PC-3 (cell line): Measurements from ENCODE around the gene ARHGAP8. TPM values are rescaled to one million over a fixed set of nuclear protein-coding genes. Genes with fewer than 3 reads are reported as not detected.

Source experiments
- ATAC-seq: fragments of 200-7000 bp; cut with Tn5 transposase; 2 replicates; pipeline ENCODE4 v1.9.1; 2020; ENCODE audit warnings: mild to moderate bottlenecking, moderate library complexity
- BruUV-seq: library from RNA; stranded (reverse); fragments of 400-500 nt; replicated peaks from 2 replicates; lab custom pipeline; 2021; lab: Mats Ljungman, UMichigan
- CTCF ChIA-PET: fragments of 300-600 bp; sonication (Branson Sonifier 250); formaldehyde crosslinking; loops from one replicate; lab custom pipeline; 2022; ENCODE audit warnings: antibody characterized with exemption; lab: Charles Lee
- POLR2A ChIA-PET: fragments of 300-600 bp; sonication (Branson Sonifier 250); formaldehyde crosslinking; loops from one replicate; lab custom pipeline; 2022; ENCODE audit warnings: antibody characterized with exemption; ENCODE audit not compliant: unreplicated experiment; lab: Charles Lee
- DNase-seq: peaks from one replicate; pipeline ENCODE4 v3.0.0-alpha.2; 2015
- H2AFZ ChIP-seq: fragments of 300-600 bp; sonication (generic); 2 replicates; pipeline ENCODE4 v1.6.0; 2016; ENCODE audit warnings: antibody characterized with exemption, low read length
- H3F3A ChIP-seq: fragments of 300-600 bp; sonication (generic); one replicate; pipeline ENCODE4 v1.6.0; 2017; ENCODE audit warnings: antibody characterized with exemption, low read length, control low read depth, mild to moderate bottlenecking; ENCODE audit not compliant: unreplicated experiment
- H3K27ac ChIP-seq: fragments of 300-600 bp; sonication (generic); 2 replicates; pipeline ENCODE4 v1.5.1; 2016; ENCODE audit warnings: mild to moderate bottlenecking, low read length
- H3K27me3 ChIP-seq: fragments of 300-600 bp; sonication (generic); 2 replicates; pipeline ENCODE4 v1.6.1; 2016; ENCODE audit warnings: low read length, mixed read lengths
- H3K36me3 ChIP-seq: fragments of 300-600 bp; sonication (generic); 2 replicates; pipeline ENCODE4 v1.6.1; 2016; ENCODE audit warnings: low read depth, mixed run types, low read length, mixed read lengths
- H3K4me1 ChIP-seq: fragments of 300-600 bp; sonication (generic); 2 replicates; pipeline ENCODE4 v1.5.1; 2016; ENCODE audit warnings: low read length; ENCODE audit not compliant: insufficient read depth
- H3K4me2 ChIP-seq: fragments of 300-600 bp; sonication (generic); 2 replicates; pipeline ENCODE4 v1.6.0; 2016; ENCODE audit warnings: low read length
- H3K4me3 ChIP-seq: fragments of 300-600 bp; sonication (generic); 2 replicates; pipeline ENCODE4 v1.5.1; 2016; ENCODE audit warnings: mild to moderate bottlenecking, low read length, mixed read lengths
- H3K79me2 ChIP-seq: fragments of 300-600 bp; sonication (generic); 2 replicates; pipeline ENCODE4 v1.6.1; 2017; ENCODE audit warnings: low read length, mixed read lengths
- H3K9ac ChIP-seq: fragments of 300-600 bp; sonication (generic); 2 replicates; pipeline ENCODE4 v1.6.0; 2016; ENCODE audit warnings: mild to moderate bottlenecking, low read length
- H3K9me2 ChIP-seq: fragments of 300-600 bp; sonication (generic); replicated peaks from 2 replicates; pipeline ENCODE4 v1.6.1; 2016; ENCODE audit warnings: mixed run types, low read length, mixed read lengths
- H3K9me3 ChIP-seq: fragments of 300-600 bp; sonication (generic); 2 replicates; pipeline ENCODE4 v1.6.1; 2016; ENCODE audit warnings: low read length, mixed read lengths
- H4K20me1 ChIP-seq: fragments of 300-600 bp; sonication (generic); 2 replicates; pipeline ENCODE4 v1.6.1; 2016; ENCODE audit warnings: low read length, mixed read lengths
- EZH2 ChIP-seq: fragments of 300-600 bp; sonication (generic); IDR thresholded peaks from one replicate; pipeline ENCODE4 v1.6.1; 2017; ENCODE audit warnings: antibody characterized with exemption, mild to moderate bottlenecking, low read length; ENCODE audit not compliant: unreplicated experiment
- EZH2phosphoT487 ChIP-seq: fragments of 300-600 bp; sonication (generic); IDR thresholded peaks from 2 replicates; pipeline ENCODE4 v1.6.1; 2018; ENCODE audit warnings: mild to moderate bottlenecking, antibody characterized with exemption, low read length, borderline replicate concordance
- intact Hi-C: fragments of 100-400 bp; cut with micrococcal nuclease; formaldehyde crosslinking; loops from 2 replicates; pipeline ENCODE4 v1.9.0; 2023
- total RNA-seq: library from RNA; depleted of rRNA; stranded (reverse); fragments of >200 nt; gene quantifications from 2 replicates; pipeline ENCODE4 v1.2.3, GENCODE V29; 2014
- TF ChIP-seq, protein P1 (sequence below): fragments of 300-600 bp; sonication (generic); conservative IDR thresholded peaks from 2 replicates; pipeline ENCODE4 v1.5.1; 2017; ENCODE audit warnings: antibody characterized with exemption, low read depth, mild to moderate bottlenecking, low read length

The ARHGAP8 gene
- total RNA-seq, 1 experiment from 2014 or later: 30.9 TPM

DNA sequence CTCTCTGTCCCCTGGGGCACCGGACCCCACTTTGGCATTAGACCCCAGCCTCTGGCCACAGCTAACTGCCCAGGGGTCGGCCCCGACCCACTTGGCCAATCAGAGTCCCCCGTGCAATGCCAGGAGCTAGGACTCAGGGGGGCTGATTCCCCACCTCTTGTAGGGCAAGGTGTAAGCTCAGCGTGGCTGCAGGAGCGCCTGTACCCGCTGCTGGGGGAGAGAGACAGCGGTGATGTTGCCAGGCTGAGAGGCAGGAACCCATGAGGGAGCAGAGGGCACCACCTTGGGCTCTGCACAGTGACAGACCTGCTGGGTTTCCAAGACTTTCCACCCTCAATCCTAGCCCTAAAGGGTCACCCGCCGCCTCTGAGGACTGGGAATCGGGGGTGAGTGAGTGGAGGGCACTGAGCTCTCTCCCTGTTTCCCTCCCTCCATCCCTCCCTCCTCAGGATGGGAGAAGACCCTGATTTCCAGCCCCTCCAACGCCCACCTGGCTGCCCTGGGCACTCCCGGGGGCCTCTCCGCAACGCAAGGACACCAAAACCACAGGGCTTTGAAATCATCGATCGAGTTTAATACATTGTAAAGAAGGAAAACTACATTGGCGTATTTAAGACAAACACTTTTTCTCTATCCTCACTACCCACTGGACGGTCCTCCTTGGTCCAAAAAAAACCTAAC, 128.4 kb downstream of the ARHGAP8 start:
- no peak for TF ChIP-seq EZH2
- TF ChIP-seq, protein P1, sequence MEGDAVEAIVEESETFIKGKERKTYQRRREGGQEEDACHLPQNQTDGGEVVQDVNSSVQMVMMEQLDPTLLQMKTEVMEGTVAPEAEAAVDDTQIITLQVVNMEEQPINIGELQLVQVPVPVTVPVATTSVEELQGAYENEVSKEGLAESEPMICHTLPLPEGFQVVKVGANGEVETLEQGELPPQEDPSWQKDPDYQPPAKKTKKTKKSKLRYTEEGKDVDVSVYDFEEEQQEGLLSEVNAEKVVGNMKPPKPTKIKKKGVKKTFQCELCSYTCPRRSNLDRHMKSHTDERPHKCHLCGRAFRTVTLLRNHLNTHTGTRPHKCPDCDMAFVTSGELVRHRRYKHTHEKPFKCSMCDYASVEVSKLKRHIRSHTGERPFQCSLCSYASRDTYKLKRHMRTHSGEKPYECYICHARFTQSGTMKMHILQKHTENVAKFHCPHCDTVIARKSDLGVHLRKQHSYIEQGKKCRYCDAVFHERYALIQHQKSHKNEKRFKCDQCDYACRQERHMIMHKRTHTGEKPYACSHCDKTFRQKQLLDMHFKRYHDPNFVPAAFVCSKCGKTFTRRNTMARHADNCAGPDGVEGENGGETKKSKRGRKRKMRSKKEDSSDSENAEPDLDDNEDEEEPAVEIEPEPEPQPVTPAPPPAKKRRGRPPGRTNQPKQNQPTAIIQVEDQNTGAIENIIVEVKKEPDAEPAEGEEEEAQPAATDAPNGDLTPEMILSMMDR: no peak
- TF ChIP-seq EZH2phosphoT487: no peak
- intact Hi-C loops: no loop called here
- ChIA-PET CTCF (no interaction called here), POLR2A (no interaction called here)
- DNase-seq: no peak
- Histone ChIP-seq H3K4me2 (peak overlapping the region; percentile 61; the same call in 1 of the 2 replicates), H3K4me1 (peaks cover 18% of the 10 kb centered on the region; the same call in 1 of the 2 replicates), H3K4me3 (no peak overlapping the region), H3K27ac (no peak overlapping the region), H3K9ac (no peak overlapping the region), H3F3A (no peaks in the 10 kb centered on the region), H3K79me2 (no peaks in the 10 kb centered on the region), H4K20me1 (no peaks in the 10 kb centered on the region), H3K9me3 (no peaks in the 10 kb centered on the region), H3K9me2 (no peaks in the 10 kb centered on the region), H2AFZ (peak overlapping the region; percentile 19; the same call in 1 of the 2 replicates), H3K27me3 (peaks cover 15% of the 10 kb centered on the region), H3K36me3 (no peaks in the 10 kb centered on the region)
- BruUV-seq: no TSS peak
- no peak for ATAC-seq

GRCh38 chr22:44881624-44882023, 129.2 kb downstream of the ARHGAP8 start:
- POLR2A ChIA-PET: no interaction called here
- intact Hi-C loops: no loop called here
- Histone ChIP-seq H3K9me3 (no peaks in the 10 kb centered on the region), H3F3A (no peaks in the 10 kb centered on the region), H3K27ac (no peak overlapping the region), H3K4me2 (peak overlapping the region; percentile 61), H2AFZ (peak overlapping the region; percentile 19; the same call in 1 of the 2 replicates), H3K36me3 (no peaks in the 10 kb centered on the region), H3K9me2 (no peaks in the 10 kb centered on the region), H3K9ac (no peak overlapping the region), H3K4me3 (peak overlapping the region; percentile 18; the same call in 1 of the 2 replicates), H4K20me1 (no peaks in the 10 kb centered on the region), H3K27me3 (peaks cover 15% of the 10 kb centered on the region), H3K4me1 (peaks cover 18% of the 10 kb centered on the region; the same call in 1 of the 2 replicates), H3K79me2 (no peaks in the 10 kb centered on the region)
- DNase-seq (peak; percentile 28), ATAC-seq (peak; percentile 34)
- no TSS peak for BruUV-seq
- CTCF ChIA-PET: no interaction called here
- TF ChIP-seq EZH2 (no peak), EZH2phosphoT487 (no peak)
- TF ChIP-seq, protein P1: no peak

DNA sequence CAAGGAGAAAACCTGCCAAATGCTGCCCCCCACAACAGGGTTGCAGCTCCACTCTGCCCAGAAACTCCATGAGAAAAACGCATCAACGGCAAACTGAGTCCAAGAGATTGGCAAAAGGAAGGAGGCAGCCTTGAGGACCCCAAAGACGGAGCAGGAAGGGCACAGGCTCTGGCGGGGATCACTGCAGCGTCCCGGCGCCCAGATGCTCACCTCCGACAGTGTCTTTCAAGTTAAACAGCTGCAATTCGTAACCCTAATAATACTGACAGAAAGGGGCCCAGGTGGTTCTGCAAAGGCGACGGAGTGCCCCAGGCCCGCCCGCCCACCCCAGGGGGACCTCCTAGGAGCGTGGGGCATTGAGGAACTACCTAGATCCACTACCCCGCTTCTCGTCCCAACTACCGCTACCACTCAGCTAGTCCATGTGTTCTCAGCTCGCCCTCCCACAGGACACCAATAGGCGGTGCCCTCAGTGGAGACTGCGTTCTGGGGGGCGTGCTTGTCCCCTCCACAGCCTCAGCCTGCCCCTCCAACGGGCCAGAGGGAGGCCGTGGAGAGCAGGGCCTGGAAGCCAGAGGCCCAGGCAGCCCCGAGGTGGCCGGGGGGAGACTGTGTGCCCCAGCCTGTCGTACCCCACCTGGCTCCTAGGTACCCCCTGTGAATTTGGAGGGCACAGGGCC, 130.0 kb downstream of the ARHGAP8 start:
- Histone ChIP-seq H3K79me2 (no peaks in the 10 kb centered on the region), H3K9me3 (no peaks in the 10 kb centered on the region), H3K27ac (no peak overlapping the region), H3K27me3 (peaks cover 15% of the 10 kb centered on the region), H4K20me1 (no peaks in the 10 kb centered on the region), H3K4me1 (peaks cover 18% of the 10 kb centered on the region; the same call in 1 of the 2 replicates), H3K36me3 (no peaks in the 10 kb centered on the region), H3K4me3 (no peak overlapping the region), H2AFZ (no peak overlapping the region), H3K4me2 (peak overlapping the region; percentile 61), H3K9ac (no peak overlapping the region), H3F3A (no peaks in the 10 kb centered on the region), H3K9me2 (no peaks in the 10 kb centered on the region)
- no peak for DNase-seq
- ChIA-PET CTCF (no interaction called here), POLR2A (no interaction called here)
- TF ChIP-seq EZH2phosphoT487 (no peak), EZH2 (no peak)
- TF ChIP-seq, protein P1: no peak
- intact Hi-C loops: no loop called here
- BruUV-seq: no TSS peak
- ATAC-seq: no peak
